Stimulated activated CD8-positive, alpha-beta memory T cell treated with anti-CD3 and anti-CD28 coated beads, Interleukin-7, amount 100 ng/mL, for 48 hours (primary cell): ENCODE data around the gene CCDC6.
"Not testable (repeated sequence)": the region's sequence is repeated elsewhere in the genome, so short reads cannot be mapped to it uniquely, and the experiment has no call there.

Experiments
- DNase-seq, 2 donors: peaks; one replicate each; pipeline ENCODE4 v3.0.0-alpha.2; 2020; ENCODE audit warnings: low read depth in 1 of 2; ENCODE audit errors: extremely low read depth in 1 of 2

The CCDC6 gene

DNA sequence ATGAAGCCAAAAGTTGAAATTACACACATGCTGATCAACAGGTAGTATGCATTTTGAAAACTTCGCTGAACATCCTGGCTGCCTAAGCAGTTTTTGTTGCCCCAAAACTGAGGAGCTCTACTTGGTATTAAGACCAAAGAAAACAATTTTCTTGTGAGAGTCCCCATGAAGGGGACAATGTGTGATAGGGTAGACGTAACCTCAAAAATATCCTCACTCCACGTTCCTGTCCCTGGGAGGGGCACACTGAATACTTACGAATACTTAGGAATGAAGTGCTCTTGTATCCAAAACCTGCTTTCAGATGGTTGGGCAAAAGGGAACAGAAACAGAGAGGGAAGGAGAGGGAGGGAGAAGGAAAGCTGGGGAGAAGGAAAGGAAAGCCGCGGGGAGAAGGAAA is 24.7 kb downstream of the CCDC6 start:
- DNase-seq: no peak

DNA sequence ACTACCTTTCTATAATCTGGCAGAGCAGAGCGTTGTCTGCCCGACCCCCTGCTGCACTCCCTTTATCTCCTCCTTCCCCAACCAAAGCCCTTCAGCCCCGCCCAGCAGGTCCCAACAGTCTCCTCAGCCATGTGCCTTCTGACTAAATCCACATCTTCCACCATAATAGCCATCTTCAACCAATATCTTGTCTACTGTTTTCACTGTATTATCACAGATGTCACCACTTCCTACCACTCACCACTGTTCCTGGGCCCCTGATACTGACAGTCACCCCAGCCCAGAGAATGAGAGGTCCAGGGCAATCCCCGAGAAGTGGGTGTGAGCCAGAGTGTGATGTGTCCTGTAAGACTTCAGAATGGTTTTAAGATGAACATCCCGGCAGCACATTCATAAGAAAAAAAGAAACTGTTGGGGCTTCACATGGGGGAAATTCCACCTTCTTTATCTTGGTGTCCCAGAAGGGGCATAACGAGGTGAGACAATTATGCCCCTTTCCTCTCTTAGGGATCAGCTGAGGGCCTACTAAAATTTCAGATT is 25.3 kb downstream of the CCDC6 start:
- peak; percentile 63 to 82 for DNase-seq

DNA sequence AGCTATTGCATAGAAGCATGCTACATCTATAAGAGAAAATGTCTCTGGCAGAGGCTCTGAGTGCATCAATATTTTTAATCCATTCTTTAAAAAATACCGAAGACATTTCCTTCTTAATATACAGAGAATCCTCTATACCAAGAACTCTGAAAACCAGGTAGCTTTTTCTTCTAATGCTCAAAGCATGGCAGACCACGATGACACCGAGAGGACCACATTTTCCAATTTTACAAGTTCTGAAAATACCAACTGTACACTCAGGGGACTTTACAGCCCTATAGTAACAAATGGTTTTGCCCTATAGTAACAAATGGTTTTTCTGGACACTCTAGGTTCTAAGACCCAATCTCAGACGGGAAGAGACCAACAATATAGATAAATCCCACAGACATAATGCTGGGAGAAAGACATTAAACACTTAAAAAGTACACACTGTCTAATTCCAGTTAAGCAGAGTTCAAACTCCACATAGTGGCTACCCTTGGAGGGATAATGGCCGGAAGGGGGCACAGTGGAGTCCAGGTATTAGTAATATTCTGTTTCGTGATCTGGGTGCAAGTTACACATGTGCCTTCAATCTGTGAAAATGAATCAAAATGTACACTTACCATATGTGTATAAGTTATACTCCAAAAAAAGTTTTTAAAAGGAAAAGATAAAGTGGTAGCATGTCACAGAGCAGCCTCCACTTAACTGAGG is 26.2 kb downstream of the CCDC6 start:
- DNase-seq: no peak

DNA sequence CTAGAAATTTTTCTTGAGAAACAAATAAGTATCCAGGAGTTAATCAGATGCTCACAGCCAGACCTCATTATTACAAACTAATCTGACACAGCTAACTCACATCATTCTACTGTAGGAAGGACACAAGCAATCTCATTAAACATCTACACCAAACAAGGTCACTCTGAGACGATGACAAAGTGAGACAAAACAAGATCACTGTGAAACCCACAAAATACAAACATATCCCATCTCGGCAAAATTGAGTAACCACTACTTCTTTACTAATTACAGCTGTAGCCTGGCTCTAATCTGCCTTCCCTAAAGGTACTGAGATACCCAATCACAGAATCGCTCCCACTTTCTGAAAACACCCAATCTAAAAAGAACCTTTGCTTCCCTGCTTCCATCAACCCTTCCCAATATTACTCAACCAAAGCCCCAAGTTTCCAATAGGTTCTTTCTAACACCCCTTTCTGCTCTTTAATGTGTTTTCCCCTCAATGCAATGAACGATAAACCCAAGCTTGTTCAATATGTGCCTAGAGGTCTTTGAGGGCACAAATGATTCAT is 26.9 kb downstream of the CCDC6 start:
- no peak for DNase-seq

DNA sequence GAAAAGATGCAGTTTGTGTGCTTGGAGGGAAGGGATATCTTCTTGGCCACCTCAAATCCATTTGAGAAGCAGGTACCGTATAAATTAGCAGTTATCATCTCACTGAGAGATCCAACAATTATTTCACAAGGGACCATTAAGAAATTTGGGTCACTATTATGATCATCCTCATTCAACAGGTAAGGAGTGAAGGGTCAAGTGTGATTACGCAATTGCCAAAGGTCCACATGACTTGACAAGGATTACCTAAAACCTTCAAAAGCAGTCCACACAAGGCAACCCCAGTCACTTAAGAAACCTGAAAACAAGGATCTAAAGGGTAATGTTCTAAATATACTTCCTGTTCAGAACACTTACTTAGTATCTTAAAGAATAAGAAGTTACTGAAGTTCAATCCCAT is 27.4 kb downstream of the CCDC6 start:
- no peak for DNase-seq

DNA sequence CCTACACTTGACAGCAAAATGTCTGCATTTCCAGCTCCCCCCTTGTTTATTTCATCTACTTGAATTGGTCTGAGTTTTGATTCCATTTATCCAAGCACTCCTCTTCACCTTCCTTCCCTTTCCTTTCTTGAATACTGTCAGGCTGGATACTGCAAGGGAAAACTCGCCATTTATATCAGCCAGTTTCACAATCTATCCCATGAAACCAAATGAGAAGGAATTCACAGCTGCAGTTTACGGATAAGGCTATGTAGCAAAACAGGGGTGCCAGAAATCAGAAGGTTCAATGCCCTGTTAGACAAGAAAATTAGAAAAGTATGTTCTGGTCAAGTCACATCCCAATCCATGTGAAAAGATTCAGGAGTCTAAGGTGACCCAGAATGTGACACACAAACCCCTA is 28.1 kb downstream of the CCDC6 start:
- DNase-seq: no peak

DNA sequence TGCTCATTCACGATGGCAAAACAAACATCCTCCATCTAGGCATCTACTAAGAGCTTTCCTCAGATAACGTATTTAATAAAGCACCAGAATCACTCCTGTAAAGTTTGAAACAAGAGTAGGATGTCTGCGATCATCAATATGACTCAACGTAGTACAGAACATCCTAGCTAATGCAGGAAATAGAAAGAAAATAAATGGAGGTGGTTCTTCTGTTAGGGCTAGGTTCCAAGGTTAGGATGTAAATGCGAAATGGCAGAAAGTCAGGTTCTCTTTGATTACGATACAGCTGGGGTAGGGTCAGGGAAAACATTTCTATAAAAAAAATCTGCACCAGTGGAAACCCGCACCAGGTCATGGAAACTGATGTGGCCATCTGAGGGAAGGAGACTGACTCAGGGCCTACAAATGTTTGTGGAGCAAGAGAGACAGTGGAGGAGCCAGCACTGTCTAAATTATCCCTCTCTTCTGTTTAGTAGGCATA is 29.1 kb downstream of the CCDC6 start:
- DNase-seq: no peak

DNA sequence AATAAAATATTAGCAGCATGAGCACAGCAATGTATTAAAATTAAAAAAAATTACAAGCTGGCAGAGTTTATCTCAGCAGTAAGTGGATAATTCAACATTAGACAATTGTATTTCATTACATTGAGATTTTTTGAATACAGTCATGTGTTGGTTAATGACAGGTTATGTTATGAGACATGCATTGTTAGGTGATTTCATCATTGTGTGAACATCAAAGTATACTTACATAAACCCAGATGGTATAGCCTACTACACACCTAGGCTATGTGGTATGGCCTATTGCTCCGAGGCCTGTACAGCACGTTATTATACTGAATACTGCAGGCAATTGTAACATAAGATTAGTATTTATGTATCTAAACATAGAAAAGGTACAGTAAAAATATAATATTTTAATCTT is 29.7 kb downstream of the CCDC6 start:
- no peak for DNase-seq

DNA sequence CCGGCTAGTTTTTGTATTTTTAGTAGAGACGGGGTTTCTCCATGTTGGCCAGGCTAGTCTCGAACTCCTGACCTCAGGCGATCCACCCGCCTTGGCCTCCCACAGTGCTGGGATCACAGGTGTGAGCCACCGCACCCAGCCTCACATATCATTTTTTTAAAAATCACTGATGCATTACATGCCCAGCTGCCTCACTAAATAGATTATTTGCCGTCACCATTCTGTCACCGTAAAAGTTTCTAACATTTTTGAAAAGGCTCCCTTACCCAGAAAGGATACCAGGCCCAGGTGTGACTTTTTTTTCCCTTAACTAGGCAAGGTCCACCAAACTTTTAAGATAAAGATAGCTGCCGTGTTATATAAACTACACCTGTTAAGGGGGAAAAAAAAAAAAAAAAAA is 30.1 kb downstream of the CCDC6 start:
- not testable (repeated sequence) for DNase-seq

DNA sequence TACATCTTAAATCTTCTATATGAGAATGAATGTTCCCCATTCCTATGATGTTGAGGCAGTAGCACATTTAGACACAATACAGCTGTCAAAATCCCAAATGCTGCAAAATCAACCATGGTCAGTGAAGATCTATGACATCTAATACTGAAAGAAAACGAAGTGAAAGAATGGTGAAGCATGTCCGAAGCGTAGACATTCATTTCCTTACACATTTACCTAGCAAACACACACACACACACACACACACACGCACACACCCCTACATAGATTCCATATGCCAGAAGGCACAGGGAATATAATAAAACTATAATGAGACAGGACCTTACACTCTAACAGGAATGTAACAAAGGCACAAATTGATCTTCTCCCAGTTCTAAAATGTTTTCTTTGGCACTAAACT is 32.5 kb downstream of the CCDC6 start:
- DNase-seq: no peak

DNA sequence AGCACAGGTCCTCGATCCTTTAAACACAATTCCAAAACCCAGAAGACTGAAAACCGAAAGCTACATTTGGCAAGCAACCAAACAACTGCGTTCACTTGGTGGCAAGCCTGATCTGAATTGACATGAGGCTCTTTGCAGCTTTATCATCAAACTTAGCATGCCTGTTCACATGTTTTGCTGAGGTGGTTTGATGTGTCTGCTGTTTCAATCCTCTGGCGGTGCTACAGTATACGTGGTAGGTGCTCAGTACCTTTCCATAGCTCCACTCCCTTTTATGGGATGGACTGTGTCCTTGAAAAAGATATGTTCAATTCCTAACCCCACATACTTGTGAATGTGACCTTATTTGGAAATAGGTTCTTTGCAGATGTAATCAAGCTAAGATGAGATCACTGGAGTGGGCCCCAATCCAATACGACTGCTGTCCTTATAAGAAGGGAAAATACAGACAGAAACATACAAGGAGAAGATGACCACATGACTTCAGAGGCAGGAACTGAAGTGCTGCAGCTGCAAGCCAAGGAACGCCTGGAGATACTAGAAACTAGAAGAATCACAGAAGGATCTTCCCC is 33.4 kb downstream of the CCDC6 start:
- no peak for DNase-seq

DNA sequence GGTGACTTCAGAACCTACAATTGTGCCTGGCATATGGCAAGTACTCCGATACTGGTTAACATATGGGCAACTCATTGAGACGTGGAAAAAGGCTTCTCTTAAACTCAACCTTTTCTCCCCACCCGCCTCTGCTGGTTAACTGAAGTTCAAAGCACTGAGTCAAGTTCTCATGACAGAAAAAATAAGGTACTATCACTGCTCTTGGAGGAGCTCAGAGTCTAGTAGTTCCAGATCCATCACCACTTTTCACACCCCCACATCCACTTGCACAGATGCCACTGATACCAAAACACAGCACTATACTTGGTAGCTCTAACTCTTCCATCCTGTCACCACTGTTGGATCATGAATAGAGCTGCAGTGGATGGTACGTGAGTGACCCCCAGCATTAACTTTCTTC is 36.2 kb downstream of the CCDC6 start:
- DNase-seq: no peak

DNA sequence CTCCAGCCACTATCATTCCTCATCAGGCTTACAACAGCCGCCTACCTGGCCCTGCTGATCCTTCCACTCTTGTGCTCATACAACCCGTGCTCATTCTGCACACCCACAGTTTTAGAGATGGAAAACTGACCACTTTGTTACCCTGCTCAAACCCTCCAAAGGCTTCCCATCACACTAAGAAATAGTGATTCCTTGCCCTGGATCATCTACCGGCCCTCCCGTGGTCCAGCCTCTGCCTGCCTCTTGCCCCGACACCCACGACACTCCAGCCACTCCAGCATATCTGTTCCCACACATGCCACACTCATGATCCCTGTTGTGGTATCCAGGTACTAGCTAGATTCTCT is 36.8 kb downstream of the CCDC6 start:
- no peak for DNase-seq

DNA sequence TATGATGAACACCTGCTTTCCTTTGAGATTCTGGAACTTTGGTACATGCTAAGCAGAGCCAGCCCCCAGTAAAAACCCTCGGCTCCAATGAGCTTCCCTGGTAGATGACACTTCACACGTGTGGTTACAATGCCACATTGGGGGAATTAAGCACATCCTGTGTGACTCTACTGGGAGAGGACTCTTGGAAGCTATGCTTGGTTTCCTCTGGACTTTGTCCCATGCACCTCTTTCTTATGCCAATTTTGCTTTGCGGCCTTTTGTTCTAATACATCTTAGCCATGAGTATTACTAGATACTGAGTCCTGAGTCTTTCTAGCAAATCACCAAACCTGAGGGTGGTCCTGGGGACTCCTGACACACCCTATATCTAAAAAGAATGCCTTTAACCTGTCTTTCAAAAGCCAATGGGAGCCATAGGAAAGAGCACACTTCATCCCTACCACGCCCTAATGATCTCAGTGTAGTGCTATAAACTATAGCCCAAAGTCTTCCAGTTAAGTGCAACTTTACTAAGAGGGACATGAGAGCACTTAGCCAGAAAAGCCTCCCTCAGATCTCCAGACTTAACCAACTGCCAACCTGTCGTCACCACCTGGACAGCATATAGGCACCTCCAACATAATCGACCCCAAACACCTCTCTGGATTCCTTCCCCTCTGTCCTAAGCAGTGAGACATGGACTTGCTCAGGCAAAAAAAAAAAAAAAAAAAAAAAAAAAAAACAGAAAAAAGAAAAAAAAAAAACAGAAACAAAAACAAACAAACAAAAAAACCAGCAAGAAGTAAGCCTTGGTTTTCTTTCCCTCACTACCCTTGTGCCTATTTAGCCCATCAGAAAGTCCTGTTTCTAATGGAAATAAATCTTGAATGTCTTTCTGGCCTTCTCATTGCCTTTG is 37.4 kb downstream of the CCDC6 start:
- DNase-seq: no peak

DNA sequence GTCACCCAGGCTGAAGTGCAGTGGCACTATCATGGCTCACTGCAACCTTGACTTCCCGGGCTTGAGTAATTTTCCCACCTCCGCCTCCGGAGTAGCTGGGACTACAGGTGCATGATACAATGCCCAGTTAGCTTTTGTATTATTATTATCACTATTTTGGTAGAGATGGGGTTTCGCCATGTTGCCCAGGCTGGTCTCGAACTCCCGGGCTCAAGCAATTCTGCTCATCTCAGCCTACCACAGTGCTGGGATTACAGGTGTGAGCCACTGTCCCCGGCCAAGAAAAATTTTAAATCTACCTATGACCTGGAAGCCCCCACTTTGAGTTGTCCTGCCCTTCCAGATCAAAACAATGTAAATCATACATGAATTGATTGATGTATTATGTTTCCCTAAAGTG is 38.8 kb downstream of the CCDC6 start:
- no peak for DNase-seq

DNA sequence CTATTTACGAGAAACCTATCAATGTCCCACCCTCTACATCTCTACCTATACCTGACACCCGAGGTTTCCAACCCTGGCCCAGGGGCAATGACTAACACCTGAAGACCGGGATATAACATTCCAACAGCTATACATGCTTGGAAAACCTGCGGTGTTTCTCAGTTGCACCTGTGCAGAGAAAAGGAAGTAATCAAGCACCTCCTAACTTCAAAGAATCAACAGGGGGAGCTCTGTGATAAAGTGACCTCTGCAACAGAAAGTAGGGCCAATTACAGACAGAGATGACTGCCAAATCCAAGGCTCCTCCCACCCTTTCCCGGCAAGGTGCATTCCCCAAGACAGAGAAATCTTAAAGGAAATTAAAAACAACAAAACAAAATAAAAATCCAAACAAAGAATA is 41.3 kb downstream of the CCDC6 start:
- DNase-seq: no peak

DNA sequence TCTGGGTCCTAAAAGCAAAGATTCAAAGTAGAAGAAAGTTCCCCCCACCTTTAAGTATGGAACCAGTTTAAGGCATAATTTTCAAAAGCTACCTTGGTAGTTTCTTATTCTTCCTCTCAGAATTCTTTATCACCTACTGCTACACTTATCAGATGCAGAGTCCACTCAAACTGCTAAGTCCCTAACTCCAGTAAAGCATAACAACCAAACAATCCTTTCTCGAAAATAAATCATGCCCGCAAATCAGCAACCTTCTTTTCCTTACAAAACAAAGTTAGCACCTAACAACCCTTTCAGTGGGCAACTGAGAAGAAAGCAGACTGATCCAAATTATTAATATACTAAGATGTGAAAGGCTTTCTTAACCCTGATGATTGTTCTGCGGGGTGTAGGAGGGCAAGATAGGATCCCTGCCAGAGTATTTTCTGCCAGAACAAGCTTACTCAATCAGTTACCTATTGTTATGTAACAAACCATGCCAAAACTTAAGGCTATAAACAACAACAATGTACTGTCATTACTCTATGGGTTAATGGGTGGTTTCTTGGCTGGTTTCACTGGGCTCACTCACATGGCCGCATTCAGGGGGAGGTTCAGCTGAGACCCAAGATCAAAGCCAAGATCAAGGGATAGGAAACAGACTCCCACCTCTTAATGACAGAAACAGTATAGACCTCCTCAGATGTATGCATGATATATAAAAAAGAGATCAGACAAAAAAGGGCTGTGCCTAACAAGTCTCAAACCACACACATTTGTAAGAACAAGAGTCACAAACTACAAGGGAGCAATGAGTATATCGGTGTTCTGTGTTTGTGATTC is 42.0 kb downstream of the CCDC6 start:
- DNase-seq: no peak

DNA sequence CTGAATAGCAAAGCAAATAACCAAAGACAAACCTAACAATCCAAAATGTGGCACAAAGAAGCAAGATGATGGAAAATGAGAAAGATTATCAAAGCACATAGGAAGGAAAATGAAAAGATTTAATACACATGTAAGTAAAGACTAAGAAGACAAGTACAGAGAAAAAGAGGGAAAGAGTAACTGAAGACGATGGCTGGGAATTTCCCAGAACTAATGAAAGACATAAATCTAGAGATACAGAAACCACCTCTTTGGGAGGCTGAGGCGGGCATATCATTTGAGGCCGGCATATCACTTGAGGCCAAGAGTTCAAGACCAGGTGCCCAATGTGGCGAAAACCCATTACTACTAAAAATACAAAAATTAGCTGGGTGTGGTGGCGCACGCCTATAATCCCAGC is 46.8 kb downstream of the CCDC6 start:
- DNase-seq: no peak

DNA sequence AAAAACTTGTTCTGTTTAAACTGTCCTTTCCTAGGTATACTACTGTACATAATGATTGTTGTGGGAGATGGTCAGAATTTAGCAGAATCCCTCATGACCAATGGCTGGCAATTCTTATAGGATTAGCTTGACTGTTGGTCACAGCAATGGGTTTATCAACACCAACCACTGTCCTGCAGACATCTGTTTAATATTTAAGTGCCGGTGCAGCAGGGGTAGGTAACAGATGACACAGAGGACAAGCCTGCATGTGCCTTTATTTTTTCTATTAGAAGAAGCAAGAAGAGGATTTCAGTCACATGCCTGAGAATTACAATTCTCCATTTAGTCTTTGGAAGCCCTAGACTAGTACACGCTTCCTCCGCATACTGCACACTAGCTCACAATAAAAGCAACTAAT is 48.4 kb downstream of the CCDC6 start:
- DNase-seq: no peak

DNA sequence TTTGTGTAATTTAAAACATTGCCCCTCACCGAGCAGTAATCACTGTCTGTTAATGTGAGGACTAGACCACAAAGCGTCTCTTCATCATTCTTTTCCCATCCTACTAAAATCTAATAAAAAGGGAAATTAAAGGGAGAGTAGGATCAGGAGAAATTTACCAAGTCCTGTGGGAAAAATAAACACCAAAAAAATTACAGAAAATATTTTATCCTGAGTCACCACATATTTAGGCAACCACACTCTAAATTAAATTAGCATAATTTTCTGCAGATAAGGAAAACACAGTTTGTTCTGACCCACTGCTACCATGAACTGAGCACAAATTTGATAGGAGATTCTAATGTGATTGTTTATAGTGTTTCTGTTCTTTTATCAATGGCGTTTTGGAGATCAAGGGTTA is 49.3 kb downstream of the CCDC6 start:
- no peak for DNase-seq

DNA sequence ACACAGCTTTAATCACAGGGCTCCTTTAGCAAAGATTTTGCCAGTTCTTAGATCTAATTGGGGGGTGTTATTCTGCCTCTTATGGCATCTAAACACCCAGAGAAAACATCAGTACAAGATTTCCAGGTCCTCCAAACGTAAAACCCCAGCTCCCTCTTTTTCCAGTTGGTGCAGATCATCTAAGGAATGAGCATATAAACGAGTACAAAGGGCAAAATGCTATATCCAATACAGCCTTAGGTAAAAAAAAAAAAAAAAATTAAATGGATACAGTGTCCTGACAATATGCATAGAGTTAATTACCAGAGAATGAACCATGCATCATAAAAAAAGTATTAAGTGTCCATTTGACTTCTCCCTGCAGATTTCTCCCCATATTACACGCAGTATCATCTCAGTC is 50.3 kb downstream of the CCDC6 start:
- no peak for DNase-seq
